ENCODE results near the gene CDSN.

DNA sequence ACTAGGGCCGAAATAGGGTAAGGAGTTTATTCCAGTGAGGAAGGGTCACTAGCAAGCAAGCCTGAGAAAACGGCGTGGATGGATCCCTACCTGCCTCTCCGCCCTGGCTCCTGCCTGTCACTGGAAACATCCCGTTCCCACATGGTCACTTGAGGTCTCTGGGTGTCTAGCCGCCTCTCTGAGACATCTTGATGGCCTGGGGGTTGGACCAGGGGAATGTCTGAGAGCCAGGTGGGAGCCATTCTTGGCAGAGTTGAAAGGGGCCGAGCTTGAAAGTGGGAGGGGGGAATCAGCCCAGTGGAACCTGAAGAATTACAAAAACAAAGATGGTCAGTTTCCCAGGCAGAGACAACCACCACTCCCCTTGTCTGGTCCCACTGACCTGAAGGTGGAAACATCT lies 36.4 kb upstream of the CDSN start:
- TF ChIP-seq, protein P1, sequence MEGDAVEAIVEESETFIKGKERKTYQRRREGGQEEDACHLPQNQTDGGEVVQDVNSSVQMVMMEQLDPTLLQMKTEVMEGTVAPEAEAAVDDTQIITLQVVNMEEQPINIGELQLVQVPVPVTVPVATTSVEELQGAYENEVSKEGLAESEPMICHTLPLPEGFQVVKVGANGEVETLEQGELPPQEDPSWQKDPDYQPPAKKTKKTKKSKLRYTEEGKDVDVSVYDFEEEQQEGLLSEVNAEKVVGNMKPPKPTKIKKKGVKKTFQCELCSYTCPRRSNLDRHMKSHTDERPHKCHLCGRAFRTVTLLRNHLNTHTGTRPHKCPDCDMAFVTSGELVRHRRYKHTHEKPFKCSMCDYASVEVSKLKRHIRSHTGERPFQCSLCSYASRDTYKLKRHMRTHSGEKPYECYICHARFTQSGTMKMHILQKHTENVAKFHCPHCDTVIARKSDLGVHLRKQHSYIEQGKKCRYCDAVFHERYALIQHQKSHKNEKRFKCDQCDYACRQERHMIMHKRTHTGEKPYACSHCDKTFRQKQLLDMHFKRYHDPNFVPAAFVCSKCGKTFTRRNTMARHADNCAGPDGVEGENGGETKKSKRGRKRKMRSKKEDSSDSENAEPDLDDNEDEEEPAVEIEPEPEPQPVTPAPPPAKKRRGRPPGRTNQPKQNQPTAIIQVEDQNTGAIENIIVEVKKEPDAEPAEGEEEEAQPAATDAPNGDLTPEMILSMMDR (IDR thresholded peaks at IDR 0.05), result no peak
- no peak for TF ChIP-seq POLR2A (IDR thresholded peaks at IDR 0.05)
